ENCODE measurements around the gene INPP5D.

DNA sequence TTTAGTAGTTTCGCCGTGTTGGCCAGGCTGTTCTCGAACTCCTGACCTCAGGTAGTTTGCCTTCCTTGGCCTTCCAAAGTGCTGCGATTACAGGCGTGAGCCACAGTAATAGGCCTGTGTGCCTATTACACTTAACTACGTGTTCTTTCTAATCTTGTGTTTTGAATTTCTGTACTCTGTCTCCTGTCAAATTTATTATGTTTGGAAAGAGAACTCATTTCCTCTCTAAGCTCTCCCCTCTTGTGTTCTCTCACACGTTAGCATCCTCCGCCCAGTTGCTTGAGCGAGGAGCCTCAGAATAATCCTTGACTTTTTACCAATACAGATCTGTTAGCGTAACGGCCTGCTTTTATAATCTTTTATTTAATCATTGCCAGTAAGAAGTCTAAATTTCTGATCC lies 195.0 kb downstream of the INPP5D start:
- TF ChIP-seq, protein P1, sequence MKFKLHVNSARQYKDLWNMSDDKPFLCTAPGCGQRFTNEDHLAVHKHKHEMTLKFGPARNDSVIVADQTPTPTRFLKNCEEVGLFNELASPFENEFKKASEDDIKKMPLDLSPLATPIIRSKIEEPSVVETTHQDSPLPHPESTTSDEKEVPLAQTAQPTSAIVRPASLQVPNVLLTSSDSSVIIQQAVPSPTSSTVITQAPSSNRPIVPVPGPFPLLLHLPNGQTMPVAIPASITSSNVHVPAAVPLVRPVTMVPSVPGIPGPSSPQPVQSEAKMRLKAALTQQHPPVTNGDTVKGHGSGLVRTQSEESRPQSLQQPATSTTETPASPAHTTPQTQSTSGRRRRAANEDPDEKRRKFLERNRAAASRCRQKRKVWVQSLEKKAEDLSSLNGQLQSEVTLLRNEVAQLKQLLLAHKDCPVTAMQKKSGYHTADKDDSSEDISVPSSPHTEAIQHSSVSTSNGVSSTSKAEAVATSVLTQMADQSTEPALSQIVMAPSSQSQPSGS (CRISPR knock-in tag; IDR thresholded peaks at IDR 0.05; ENCODE audit: borderline replicate concordance, low read depth), result no peak
- TF ChIP-seq JUN (CRISPR knock-in tag; IDR thresholded peaks at IDR 0.05), result no peak
- TF ChIP-seq CTCF (IDR thresholded peaks at IDR 0.05), result no peak
- TF ChIP-seq, protein P2, sequence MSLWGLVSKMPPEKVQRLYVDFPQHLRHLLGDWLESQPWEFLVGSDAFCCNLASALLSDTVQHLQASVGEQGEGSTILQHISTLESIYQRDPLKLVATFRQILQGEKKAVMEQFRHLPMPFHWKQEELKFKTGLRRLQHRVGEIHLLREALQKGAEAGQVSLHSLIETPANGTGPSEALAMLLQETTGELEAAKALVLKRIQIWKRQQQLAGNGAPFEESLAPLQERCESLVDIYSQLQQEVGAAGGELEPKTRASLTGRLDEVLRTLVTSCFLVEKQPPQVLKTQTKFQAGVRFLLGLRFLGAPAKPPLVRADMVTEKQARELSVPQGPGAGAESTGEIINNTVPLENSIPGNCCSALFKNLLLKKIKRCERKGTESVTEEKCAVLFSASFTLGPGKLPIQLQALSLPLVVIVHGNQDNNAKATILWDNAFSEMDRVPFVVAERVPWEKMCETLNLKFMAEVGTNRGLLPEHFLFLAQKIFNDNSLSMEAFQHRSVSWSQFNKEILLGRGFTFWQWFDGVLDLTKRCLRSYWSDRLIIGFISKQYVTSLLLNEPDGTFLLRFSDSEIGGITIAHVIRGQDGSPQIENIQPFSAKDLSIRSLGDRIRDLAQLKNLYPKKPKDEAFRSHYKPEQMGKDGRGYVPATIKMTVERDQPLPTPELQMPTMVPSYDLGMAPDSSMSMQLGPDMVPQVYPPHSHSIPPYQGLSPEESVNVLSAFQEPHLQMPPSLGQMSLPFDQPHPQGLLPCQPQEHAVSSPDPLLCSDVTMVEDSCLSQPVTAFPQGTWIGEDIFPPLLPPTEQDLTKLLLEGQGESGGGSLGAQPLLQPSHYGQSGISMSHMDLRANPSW (CRISPR knock-in tag; conservative IDR thresholded peaks at IDR 0.05; ENCODE audit: low read depth), result no peak
- TF ChIP-seq MLX (CRISPR knock-in tag; IDR thresholded peaks at IDR 0.05), result no peak

Data from WTC11 (cell line).